ENCODE measurements around the gene SSTR5.

- TF ChIP-seq, protein P1, sequence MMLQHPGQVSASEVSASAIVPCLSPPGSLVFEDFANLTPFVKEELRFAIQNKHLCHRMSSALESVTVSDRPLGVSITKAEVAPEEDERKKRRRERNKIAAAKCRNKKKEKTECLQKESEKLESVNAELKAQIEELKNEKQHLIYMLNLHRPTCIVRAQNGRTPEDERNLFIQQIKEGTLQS (IDR thresholded peaks at IDR 0.05), result no peak
- TF ChIP-seq CTCF (IDR thresholded peaks at IDR 0.05; ENCODE audit: low read depth, low read length, missing input control) (no peak), RAD21 (IDR thresholded peaks at IDR 0.05) (no peak), SP1 (IDR thresholded peaks at IDR 0.05) (no peak)
Observed at GRCh38 chr16:1106659-1107058, 34.1 kb downstream of the SSTR5 start.

Data from liver (tissue), 3 donors.